Testis (tissue), 2 donors: ENCODE results near the gene ADAT1.

Experiments used
- CTCF ChIP-seq, 3 experiments: fragments of 450-650 bp in 2 of 3; fragments of 200-600 bp in 1 of 3; sonication (generic) in 1 of 3; IDR thresholded peaks; one replicate each; pipeline ENCODE4 v1.5.1; 2016 to 2019; ENCODE audit warnings: antibody characterized with exemption in 3 of 3, mild to moderate bottlenecking in 2 of 3, moderate library complexity in 1 of 3
- POLR2A ChIP-seq: fragments of 450-650 bp; IDR thresholded peaks from one replicate; pipeline ENCODE4 v1.6.1; 2017; ENCODE audit warnings: antibody characterized with exemption, mild to moderate bottlenecking, moderate library complexity

GRCh38 chr16:75556431-75556950, 66.6 kb downstream of the ADAT1 start:
- TF ChIP-seq CTCF (IDR thresholded peaks at IDR 0.05) (no peak), POLR2A (no peak)
